ENCODE results near the gene PTPRO.

DNA sequence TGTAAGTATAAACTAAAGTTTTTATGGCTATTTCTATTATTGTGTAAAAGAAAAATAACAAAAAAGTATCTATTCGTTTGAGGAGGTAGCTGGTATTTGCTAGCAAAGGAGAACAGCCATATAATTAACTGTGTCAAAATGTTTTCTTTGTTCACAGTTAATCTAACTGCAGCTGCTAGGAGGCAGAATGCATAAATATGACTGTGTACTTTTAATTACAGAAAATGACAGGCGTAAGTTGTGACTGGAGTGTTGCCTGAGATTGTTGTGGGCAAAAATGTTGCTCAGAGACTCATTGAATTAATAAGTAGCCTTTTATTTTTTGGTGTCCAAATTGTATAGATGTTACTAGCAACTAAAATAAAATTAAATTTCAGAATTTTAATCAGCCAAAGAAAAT lies 33.5 kb downstream of the PTPRO start:
- no peak for TF ChIP-seq CTCF (IDR thresholded peaks at IDR 0.05)
- no peak for TF ChIP-seq POLR2A (IDR thresholded peaks at IDR 0.05)

Measured in body of pancreas (tissue), 4 donors.